Neural cell (in vitro differentiated cells): Measurements from ENCODE around the gene IL12B. TPM values are rescaled to one million over a fixed set of nuclear protein-coding genes. Genes with fewer than 3 reads are reported as not detected.
"Not testable (repeated sequence)": the region's sequence is repeated elsewhere in the genome, so short reads cannot be mapped to it uniquely, and the experiment has no call there.

Source experiments
- H2AFZ ChIP-seq: fragments of 200-600, 300-800 bp; sonication (generic), shearing (Covaris generic); 2 replicates; pipeline ENCODE4 v1.6.0; 2014; ENCODE audit warnings: low read depth, mild to moderate bottlenecking, antibody characterized with exemption, low read length, moderate library complexity
- H3F3A ChIP-seq: fragments of 200-600 bp; shearing (Covaris generic); 2 replicates; pipeline ENCODE4 v1.6.1; 2016; ENCODE audit warnings: mild to moderate bottlenecking, moderate library complexity, mixed read lengths, antibody characterized with exemption, low read length; ENCODE audit not compliant: insufficient read depth, poor library complexity, severe bottlenecking
- H3K27ac ChIP-seq: fragments of 200-600, 300-800 bp; sonication (generic), shearing (Covaris generic); 2 replicates; pipeline ENCODE4 v1.5.1; 2014; ENCODE audit warnings: mild to moderate bottlenecking, low read length, moderate library complexity
- H3K27me3 ChIP-seq: fragments of 300-800, 200-600 bp; sonication (generic), shearing (Covaris generic); 2 replicates; pipeline ENCODE4 v1.6.0; 2014; ENCODE audit warnings: mild to moderate bottlenecking, low read depth, low read length, moderate library complexity; ENCODE audit not compliant: insufficient read depth
- H3K36me3 ChIP-seq: fragments of 300-800, 200-600 bp; sonication (generic), shearing (Covaris generic); 2 replicates; pipeline ENCODE4 v1.5.1; 2014; ENCODE audit warnings: mild to moderate bottlenecking, antibody characterized with exemption, low read length, moderate library complexity; ENCODE audit not compliant: insufficient read depth
- H3K4me2 ChIP-seq: fragments of 300-800, 200-600 bp; sonication (generic), shearing (Covaris generic); 2 replicates; pipeline ENCODE4 v1.6.0; 2014; ENCODE audit warnings: mild to moderate bottlenecking, low read length
- H3K4me3 ChIP-seq: fragments of 300-800, 200-600 bp; sonication (generic), shearing (Covaris generic); 2 replicates; pipeline ENCODE4 v1.5.1; 2014; ENCODE audit warnings: mild to moderate bottlenecking, low read length, moderate library complexity
- H3K79me2 ChIP-seq: fragments of 200-600 bp; shearing (Covaris generic); replicated peaks from 2 replicates; pipeline ENCODE4 v1.6.0; 2014; ENCODE audit warnings: mild to moderate bottlenecking, low read length, moderate library complexity; ENCODE audit not compliant: insufficient read depth
- H3K9ac ChIP-seq: fragments of 300-800, 200-600 bp; sonication (generic), shearing (Covaris generic); 2 replicates; pipeline ENCODE4 v1.6.1; 2016; ENCODE audit warnings: mild to moderate bottlenecking, low read length, mixed read lengths
- H3K9me2 ChIP-seq: fragments of 200-600 bp; shearing (Covaris generic); 2 replicates; pipeline ENCODE4 v1.6.1; 2016; ENCODE audit warnings: mild to moderate bottlenecking, low read length, mixed read lengths; ENCODE audit not compliant: insufficient read depth
- H3K9me3 ChIP-seq: fragments of 200-600, 300-800 bp; sonication (generic), shearing (Covaris generic); 2 replicates; pipeline ENCODE4 v1.6.1; 2016; ENCODE audit warnings: mild to moderate bottlenecking, mixed run types, low read length, moderate library complexity, mixed read lengths
- H4K20me1 ChIP-seq: fragments of 200-600 bp; shearing (Covaris generic); 2 replicates; pipeline ENCODE4 v1.6.1; 2016; ENCODE audit warnings: mild to moderate bottlenecking, mixed run types; ENCODE audit not compliant: insufficient read depth
- CTCF ChIP-seq: fragments of 450-650 bp; IDR thresholded peaks from 2 replicates; pipeline ENCODE4 v1.5.1; 2014; ENCODE audit warnings: antibody characterized with exemption, mild to moderate bottlenecking, moderate library complexity; ENCODE audit not compliant: poor library complexity, severe bottlenecking
- EP300 ChIP-seq: fragments of 450-650 bp; conservative IDR thresholded peaks from 2 replicates; pipeline ENCODE4 v1.6.1; 2014; ENCODE audit warnings: antibody characterized with exemption, mild to moderate bottlenecking, moderate library complexity; ENCODE audit not compliant: poor library complexity, severe bottlenecking
- EZH2 ChIP-seq: fragments of 200-600, 300-800 bp; shearing (Covaris generic), sonication (generic); IDR thresholded peaks from 2 replicates; pipeline ENCODE4 v1.6.1; 2014; ENCODE audit warnings: antibody characterized with exemption, low read length, borderline replicate concordance, mild to moderate bottlenecking; ENCODE audit not compliant: insufficient read depth, poor library complexity, severe bottlenecking
- MXI1 ChIP-seq: fragments of 450-650 bp; conservative IDR thresholded peaks from 2 replicates; pipeline ENCODE4 v1.6.1; 2014; ENCODE audit warnings: antibody characterized with exemption, mild to moderate bottlenecking; ENCODE audit not compliant: poor library complexity, severe bottlenecking
- RAD21 ChIP-seq: fragments of 450-650 bp; conservative IDR thresholded peaks from 2 replicates; pipeline ENCODE4 v1.6.1; 2014; ENCODE audit warnings: antibody characterized with exemption, mild to moderate bottlenecking, moderate library complexity
- REST ChIP-seq: IDR thresholded peaks from 2 replicates; pipeline ENCODE4 v1.6.1; 2012; ENCODE audit warnings: borderline replicate concordance
- TAF1 ChIP-seq: IDR thresholded peaks from 2 replicates; pipeline ENCODE4 v1.6.1; 2012; ENCODE audit warnings: low read depth
- polyA plus RNA-seq: library from polyadenylated mRNA; depleted of rRNA; stranded (reverse); fragments of >200 nt; gene quantifications from 2 replicates; pipeline ENCODE4 v1.2.3, GENCODE V29; 2014

IL12B gene
- polyA plus RNA-seq, 1 donor from 2014 or later, result not detected

GRCh38 chr5:159366776-159367175 is 36.5 kb upstream of the IL12B start:
- not testable (repeated sequence) for H3K9me3 ChIP-seq, H3F3A ChIP-seq, H3K9me2 ChIP-seq, H3K27ac ChIP-seq, H3K4me3 ChIP-seq, H3K27me3 ChIP-seq, H3K36me3 ChIP-seq, H2AFZ ChIP-seq, H3K9ac ChIP-seq, H3K79me2 ChIP-seq, H3K4me2 ChIP-seq, H4K20me1 ChIP-seq

GRCh38 chr5:159362220-159362619 is 31.9 kb upstream of the IL12B start:
- H3K27me3 ChIP-seq, result no peaks in the 10 kb centered on the region
- H3K9me2 ChIP-seq, result no peaks in the 10 kb centered on the region
- H3F3A ChIP-seq, result no peaks in the 10 kb centered on the region
- H3K9ac ChIP-seq, result no peak overlapping the region
- H3K79me2 ChIP-seq, result no peaks in the 10 kb centered on the region
- TF ChIP-seq TAF1 (no peak), REST (no peak), CTCF (no peak)
- H3K36me3 ChIP-seq, result no peaks in the 10 kb centered on the region
- H3K27ac ChIP-seq, result no peak overlapping the region
- no peak overlapping the region for H3K4me3 ChIP-seq
- H3K9me3 ChIP-seq, result no peaks in the 10 kb centered on the region
- H4K20me1 ChIP-seq, result no peaks in the 10 kb centered on the region
- H2AFZ ChIP-seq, result no peak overlapping the region
- H3K4me2 ChIP-seq, result no peak overlapping the region

DNA sequence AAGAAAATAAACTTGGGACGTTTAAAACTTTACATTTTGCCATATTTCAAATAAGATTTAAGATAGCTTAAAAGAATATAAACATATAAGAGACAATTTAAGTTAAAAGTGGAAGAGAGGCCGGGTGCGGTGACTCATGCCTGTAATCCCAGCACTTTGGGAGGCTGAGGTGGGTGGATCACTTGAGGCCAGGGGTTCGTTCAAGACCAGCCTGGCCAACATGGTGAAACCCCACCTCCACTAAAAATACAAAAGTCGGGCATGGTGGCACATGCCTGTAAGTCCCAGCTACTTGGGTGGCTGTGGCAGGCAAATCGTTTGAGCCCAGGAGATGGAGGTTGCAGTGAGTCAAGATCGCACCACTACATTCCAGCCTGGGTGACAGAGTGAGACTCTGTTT is 29.6 kb upstream of the IL12B start:
- H3K79me2 ChIP-seq, H3K4me3 ChIP-seq, H3K4me2 ChIP-seq, H3K9me2 ChIP-seq, H3K36me3 ChIP-seq, H3K27me3 ChIP-seq, H3K27ac ChIP-seq, H3F3A ChIP-seq, H3K9me3 ChIP-seq, H4K20me1 ChIP-seq, H3K9ac ChIP-seq, H2AFZ ChIP-seq: not testable (repeated sequence)

GRCh38 chr5:159359408-159359807 is 29.1 kb upstream of the IL12B start:
- Histone ChIP-seq H2AFZ (no peak overlapping the region), H3K79me2 (no peaks in the 10 kb centered on the region), H3K9me2 (no peaks in the 10 kb centered on the region), H3K36me3 (no peaks in the 10 kb centered on the region), H4K20me1 (no peaks in the 10 kb centered on the region), H3F3A (no peaks in the 10 kb centered on the region), H3K4me3 (no peak overlapping the region), H3K27ac (no peak overlapping the region), H3K9me3 (no peaks in the 10 kb centered on the region), H3K9ac (no peak overlapping the region), H3K27me3 (no peaks in the 10 kb centered on the region), H3K4me2 (no peak overlapping the region)
- TF ChIP-seq EP300, result no peak
- no peak for TF ChIP-seq MXI1
- no peak for TF ChIP-seq EZH2
- no peak for TF ChIP-seq RAD21
- no peak for TF ChIP-seq TAF1
- no peak for TF ChIP-seq REST
